HK-2 (cell line): ENCODE data around the gene FNDC5.

Source experiments
- DNase-seq: peaks from one replicate; pipeline ENCODE4 v3.0.0-alpha.2; 2018; ENCODE audit not compliant: unreplicated experiment

FNDC5 gene

DNA sequence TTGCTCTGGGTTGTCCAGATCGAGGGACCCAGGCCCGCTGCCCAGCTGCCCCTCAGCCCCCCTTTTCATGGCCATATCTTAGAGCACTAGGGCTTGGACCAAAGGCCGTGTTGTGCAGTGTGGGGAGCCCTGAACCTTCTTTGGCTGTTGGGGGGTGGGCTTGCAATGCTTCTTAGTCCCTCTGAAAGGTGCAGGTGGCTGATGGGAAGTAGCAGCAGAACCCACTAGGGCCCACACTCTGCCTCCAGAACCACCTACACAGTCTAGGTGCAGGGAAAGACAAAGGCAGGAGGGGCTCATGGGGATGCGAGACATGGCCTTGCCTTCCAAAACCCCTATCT is 13.3 kb upstream of the FNDC5 start:
- DNase-seq: no peak

- DNase-seq: no peak
These were observed 12.8 kb upstream of the FNDC5 start for GRCh38 chr1:32883338-32884031.

DNA sequence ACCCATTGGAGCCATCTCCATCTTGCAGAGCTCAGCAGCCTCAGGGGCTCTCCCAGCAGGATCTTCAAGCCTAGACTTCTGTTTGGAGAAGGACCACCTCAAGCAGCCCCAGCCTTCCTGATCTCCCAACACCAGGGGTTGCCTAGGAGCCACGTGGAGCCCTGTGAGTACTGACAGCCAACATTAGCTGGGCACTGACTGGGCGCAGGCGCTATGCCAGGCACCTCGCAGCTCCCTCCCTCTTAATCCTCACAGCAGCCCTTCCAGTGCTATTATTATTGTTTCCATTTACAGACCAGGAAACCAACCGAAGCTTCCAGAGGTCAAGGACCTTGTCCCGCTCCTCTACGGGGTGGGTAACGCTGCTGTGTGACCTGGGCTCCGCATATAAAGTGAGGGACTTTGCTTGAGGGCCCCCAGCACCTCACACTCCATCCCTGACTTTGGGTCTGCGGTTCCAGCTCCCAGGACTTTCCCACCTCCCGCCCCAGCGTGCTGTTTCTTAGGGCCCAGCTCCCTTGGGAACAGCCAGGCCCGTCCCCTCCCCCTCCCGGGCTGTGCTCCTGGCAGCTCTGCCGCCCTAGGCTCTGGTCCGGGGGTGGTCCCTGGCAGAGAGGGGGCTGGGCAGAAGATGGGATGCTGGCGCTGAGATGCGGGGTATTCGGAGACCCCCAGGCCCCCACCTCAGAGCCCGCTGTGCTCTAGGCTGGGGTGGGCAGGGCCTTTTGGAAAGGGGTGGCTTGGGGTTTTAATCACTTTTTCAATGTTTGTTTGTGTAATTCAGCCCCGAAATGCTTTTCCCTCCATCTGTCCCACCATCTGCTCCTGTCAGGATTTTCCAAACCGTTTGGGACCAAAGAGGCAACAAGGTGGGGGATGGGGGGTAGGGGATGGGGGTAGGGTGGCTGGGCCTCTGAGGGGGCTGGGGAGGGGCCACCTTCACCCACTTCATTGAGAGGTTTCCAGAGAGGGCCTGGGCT is 11.4 kb upstream of the FNDC5 start:
- DNase-seq: no peak

- no peak for DNase-seq
These were observed 10.6 kb upstream of the FNDC5 start for GRCh38 chr1:32881291-32881690.

DNA sequence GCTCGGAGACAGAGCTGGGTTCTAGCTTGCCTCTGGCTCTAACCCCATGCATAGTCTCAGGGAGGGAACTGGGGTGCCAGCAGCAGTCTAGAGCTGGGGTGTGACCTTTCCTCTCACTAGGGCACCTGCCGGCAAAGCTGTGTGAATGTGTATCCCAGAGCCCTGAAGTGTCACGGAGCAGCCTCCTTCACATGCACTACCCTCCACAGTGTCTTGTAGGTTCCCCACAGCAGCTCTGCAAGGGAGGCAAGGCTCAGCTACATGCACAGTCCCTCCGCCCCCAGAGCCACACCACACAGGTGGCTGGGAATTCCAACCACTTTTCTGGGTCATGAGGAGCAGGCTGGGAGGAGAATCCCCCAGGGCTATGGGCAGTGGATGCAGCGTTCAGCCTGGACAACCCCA is 7.9 kb upstream of the FNDC5 start:
- DNase-seq: no peak

DNA sequence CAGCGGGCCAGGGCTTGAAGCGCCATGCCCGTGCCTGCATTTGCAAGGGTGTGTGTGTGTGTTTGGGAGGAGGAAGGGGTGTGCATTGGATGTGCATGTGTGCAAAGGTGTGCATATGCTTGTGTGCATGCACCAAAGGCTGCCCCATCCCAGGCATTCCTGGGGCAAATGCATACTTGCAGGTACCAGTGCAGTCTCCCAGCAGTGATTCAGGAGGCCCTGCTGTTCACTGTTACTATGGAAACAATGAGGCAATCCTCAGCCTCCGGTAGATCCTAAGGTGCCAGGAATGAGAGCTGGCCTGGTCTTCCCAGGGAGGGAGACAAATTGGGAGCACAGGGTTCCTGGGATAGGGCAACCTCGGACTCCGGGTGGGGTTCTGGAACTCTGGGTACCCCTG is 7.5 kb upstream of the FNDC5 start:
- no peak for DNase-seq

GRCh38 chr1:32877211-32878110 is 6.7 kb upstream of the FNDC5 start:
- DNase-seq: no peak

DNA sequence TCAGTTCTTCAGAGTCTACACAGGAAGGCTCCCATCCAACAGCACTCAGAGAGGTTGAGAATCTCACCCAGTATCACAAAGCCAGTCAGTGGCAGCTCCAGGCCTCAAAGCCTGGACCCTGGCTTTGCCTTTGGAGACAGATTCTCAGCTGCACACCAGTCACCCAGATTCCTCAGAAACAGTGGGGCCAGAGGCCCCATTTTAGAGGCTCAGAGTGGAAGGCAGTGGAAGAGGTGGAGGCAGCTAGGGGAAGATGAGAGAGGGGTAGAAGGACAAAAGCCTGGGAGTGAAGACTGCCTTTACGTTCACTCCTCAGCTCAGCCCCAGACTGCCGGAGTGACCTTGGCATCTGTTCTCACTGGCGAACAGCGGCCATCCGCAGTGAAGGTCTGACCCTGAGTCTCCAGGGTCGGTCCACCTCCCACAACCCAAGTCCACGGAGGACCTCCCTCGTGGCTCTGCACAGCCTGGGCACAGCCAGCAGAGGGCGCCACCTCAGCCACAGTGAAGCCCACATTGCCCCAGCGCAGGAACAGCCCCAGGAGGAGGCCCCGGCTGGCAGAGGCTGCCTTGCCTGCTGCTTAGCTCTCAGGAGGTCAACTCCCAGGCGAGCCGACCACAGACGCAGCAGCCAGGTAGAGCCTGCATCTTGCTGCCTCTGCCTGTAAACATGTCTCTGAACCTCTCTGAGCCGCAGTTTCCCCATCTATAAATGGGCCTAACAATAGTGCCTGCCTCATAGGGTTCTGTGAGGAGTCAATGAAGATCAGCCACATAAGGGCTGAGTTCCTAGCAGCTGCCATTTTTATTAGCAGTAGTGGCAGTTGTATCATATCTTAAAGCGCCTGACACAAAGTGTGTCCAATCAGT is 5.9 kb upstream of the FNDC5 start:
- peak; percentile 66 for DNase-seq

DNA sequence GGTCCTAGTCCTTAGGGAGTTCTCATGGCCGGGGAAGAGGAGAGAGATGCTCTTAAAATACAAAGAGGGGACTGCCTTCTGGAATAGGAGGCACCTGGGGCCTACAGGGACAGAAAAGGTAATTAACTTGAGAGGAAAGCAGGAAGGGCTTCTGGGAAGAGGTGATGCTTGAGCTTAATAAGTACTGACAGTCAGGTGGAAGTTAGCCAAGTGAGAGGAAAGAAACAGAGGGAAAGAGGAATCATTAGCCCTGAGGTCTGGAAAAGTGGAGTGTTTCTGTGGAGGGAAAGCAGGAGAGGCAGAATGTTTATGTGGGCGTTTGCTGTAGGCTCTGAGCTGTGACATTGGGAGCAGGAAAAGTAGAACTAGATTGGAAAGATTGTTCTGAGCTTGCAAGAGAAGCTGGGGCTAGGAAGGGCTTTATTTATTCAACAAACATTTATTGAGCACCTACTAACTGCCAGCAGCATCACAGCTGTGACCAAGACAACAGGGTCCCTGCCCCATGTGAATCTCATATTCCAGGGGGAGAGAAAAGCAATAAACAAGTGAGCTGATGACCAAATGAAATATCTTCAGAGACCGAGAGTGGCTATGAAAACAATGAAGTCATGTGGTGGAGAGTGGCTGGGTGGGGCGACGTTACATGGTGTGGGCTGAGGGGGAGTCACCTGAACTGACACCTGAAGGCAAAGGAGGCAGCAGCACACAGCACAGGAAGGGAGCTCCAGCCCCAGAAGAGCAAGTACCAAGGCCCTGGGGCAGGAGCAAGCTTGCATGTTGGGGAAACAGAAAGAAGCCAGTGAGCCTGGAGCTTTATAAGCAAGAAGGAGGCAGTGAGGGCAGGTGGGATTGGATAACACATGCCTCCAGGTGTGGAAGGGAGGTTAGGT is 4.4 kb upstream of the FNDC5 start:
- no peak for DNase-seq

GRCh38 chr1:32873484-32873883 is 2.8 kb upstream of the FNDC5 start:
- no peak for DNase-seq

DNA sequence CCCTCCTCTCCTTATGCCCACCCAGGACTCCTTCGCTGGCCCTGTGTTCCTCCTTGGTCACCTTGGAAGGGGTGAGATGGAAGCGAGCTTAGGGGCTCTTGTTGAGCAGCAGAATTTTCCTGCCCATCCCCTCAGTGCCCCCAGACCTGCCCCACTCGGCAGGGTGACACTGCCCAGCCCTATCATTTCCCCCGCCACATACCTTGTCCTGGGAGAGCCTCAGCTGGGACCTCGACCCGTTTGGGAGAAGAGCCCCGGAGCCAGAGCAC is 1.4 kb upstream of the FNDC5 start:
- no peak for DNase-seq

GRCh38 chr1:32871364-32872191 is 866 bp upstream of the FNDC5 start:
- no peak for DNase-seq

DNA sequence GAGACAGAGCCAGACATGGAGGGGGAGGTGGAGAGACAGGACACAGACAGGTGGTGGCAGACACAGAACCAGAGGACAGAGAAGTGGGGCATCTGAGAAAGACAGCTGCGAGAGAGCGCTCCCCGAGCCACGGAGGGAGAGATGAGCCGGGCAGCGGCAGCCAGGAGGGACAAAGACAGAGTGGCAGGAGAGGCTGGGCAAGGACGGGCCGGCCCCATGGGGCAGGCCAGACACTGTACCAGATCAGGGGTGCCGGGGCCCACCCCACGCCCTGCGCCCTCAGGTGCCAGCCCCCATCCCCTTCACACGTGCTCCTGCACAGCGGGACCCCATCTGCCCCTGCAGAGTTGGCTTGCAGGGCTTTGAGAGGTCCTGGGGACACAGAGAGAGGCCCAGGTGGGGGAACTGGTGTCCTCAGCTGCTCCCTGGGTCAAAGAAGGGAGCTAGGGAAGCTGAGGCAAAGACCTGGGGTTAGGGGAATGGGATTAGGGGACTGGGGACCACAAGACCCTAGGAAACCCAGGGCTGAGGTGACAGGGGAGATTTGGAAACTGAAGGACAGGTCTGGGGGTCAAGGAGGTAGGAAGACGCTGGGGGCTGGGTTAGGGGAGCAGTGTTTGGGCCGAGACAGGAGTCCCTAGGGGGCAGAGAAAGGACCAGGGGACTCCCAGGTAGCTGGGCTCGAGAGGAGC is 643 bp downstream of the FNDC5 start:
- no peak for DNase-seq

DNA sequence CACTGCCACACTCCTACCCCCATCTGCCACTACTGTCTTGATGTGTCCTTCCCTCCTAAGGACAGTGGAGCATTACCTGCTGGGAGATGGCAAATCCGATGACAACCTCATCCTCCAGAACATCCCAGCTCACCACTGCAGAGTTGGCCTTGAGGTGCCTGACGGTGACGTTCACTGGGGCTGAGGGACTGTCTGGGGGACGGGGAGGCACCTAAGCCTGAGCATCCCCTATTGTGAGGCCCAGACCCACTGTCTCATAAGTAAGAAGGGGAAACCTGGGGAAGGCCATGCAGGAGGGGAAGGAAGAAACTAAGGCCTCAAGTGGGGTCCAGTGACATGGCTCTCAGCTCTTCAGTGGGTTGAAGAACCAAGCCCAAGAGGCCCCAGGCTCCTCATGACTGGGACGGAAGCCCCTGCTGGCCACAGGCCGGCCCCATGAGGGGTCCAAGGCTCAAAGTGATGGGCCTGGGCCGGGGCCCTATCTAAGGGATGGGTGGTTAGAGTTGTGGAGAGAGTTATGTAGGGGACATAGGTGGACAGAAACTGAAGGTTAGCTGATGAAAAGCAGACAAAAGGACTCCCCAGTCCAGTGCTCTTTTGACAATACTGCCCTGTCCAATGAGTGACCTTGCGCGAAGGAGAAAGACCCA is 1.8 kb downstream of the FNDC5 start:
- no peak for DNase-seq

DNA sequence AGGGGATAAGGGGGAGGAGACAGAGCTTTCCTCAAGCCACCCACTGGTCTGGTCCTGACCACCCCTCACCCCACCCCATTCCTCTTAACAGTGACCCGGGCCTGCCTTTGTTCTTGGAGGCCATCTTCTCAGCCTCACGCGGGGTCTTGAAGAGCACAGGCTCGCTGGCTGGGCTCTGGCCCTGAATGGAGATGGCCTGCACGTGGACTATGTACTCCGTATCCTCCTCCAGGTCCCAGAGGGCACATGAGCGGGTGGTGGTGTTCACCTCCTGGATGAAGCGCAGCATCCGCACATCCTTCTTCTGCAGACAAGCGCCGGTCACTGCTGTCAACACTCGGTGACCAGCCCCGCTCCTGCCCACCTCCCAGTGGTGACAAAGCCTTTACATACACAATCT is 2.6 kb downstream of the FNDC5 start:
- DNase-seq: no peak

DNA sequence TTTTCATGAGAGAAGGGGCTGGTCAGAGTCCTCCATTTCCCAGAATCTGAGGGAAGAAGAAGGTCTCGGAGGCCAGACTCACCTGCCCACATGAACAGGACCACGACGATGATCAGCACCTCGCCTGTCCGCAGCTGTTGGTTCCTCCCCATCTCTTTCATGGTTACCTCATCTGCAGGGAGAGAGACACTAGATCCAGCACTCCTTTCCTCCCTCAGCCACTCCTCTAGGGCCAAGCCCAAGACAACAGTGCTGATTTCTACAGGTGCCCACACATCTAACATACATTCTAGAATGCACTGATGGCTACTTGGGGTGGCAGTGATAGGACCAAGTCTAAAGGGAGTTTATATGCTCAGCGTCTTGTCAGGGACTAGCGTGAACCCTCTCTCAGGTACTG is 3.0 kb downstream of the FNDC5 start:
- no peak for DNase-seq

GRCh38 chr1:32867151-32867550 is 3.6 kb downstream of the FNDC5 start:
- DNase-seq: no peak

- DNase-seq: no peak
These were observed 4.9 kb downstream of the FNDC5 start for GRCh38 chr1:32865639-32866405.
